Adrenal gland (tissue), 5 donors: Measurements from ENCODE around the gene UNC5C.

Source experiments
- CTCF ChIP-seq, 6 experiments: fragments of 450-650 bp in 4 of 6; fragments of 200-600 bp in 2 of 6; sonication (generic) in 1 of 6; IDR thresholded peaks; 1 replicate in 5 of 6; 2 replicates in 1 of 6; pipeline versions ENCODE4 v1.5.1 to v1.8.0; 2016 to 2021; ENCODE audit warnings: antibody characterized with exemption in 6 of 6, mild to moderate bottlenecking in 2 of 6, moderate library complexity in 1 of 6
- POLR2A ChIP-seq, 2 donors: fragments of 450-650 bp; IDR thresholded peaks; one replicate each; pipeline ENCODE4 v1.6.1; 2017; ENCODE audit warnings: antibody characterized with exemption in 2 of 2, mild to moderate bottlenecking in 2 of 2, moderate library complexity in 1 of 2
- donor health status: DM: no; HTN: no; CAD: no.

- TF ChIP-seq CTCF (IDR thresholded peaks at IDR 0.05) (no peak), POLR2A (IDR thresholded peaks at IDR 0.05) (no peak)
Measured at GRCh38 chr4:95232358-95233156, 316.2 kb downstream of the UNC5C start.
